HepG2 (cell line): ENCODE data around the gene CCDC88A. TPM values are rescaled to one million over a fixed set of nuclear protein-coding genes. Genes with fewer than 3 reads are reported as not detected.

ENCODE experiments used
- ATAC-seq: fragments of 200-7000 bp; cut with Tn5 transposase; 3 replicates; pipeline ENCODE4 v1.9.1; 2020; ENCODE audit warnings: mild to moderate bottlenecking, moderate library complexity
- BruUV-seq: library from RNA; stranded (reverse); fragments of 400-500 nt; replicated peaks from 2 replicates; lab custom pipeline; 2021; lab: Mats Ljungman, UMichigan
- CTCF ChIA-PET: fragments of 300-600 bp; formaldehyde crosslinking; extraction: SDS; loops from one replicate; lab custom pipeline; 2021; ENCODE audit warnings: low total read pairs, inconsistent platforms, low intra/inter-chr PET ratio; lab: Yijun Ruan, JAX
- POLR2A ChIA-PET: fragments of 350-600 bp; sonication (Branson Sonifier 250); formaldehyde crosslinking; loops from one replicate; lab custom pipeline; 2020; ENCODE audit warnings: antibody characterized with exemption, inconsistent platforms; lab: Yijun Ruan, JAX
- DNase-seq: peaks from one replicate; pipeline ENCODE4 v3.0.0-alpha.2; 2015; ENCODE audit warnings: low spot score
- FAIRE-seq: peaks from 3 replicates; lab custom pipeline; 2011; peaks lifted over from hg19 to GRCh38; lab: Jason Lieb, UNC
- H2AFZ ChIP-seq: one replicate; pipeline ENCODE4 v1.6.1; 2011; ENCODE audit warnings: low read length, inconsistent platforms
- H3K27ac ChIP-seq: fragments of 300-600 bp; 3 replicates; pipeline ENCODE4 v1.8.0; 2011; ENCODE audit warnings: mixed run types, mild to moderate bottlenecking, mixed read lengths, low read length, inconsistent platforms; ENCODE audit not compliant: insufficient read depth; ENCODE audit errors: extremely low read length
- H3K27me3 ChIP-seq, 2 experiments: fragments of 200-600 bp in 1 of 2; 2 replicates in 1 of 2; 3 replicates in 1 of 2; pipeline versions ENCODE4 v1.6.0 to v1.8.0; 2011; ENCODE audit warnings: low read length in 2 of 2, mild to moderate bottlenecking in 2 of 2, moderate library complexity in 2 of 2, inconsistent platforms in 1 of 2; ENCODE audit not compliant: insufficient read depth in 2 of 2, control insufficient read depth in 1 of 2
- H3K36me3 ChIP-seq, 2 experiments: fragments of 200-600 bp in 1 of 2; replicated peaks in 1 of 2; 2 replicates in 1 of 2; 3 replicates in 1 of 2; pipeline versions ENCODE4 v1.5.1 to v1.8.0; 2011; ENCODE audit warnings: low read length in 2 of 2, inconsistent platforms in 1 of 2; ENCODE audit not compliant: insufficient read depth in 2 of 2, control insufficient read depth in 1 of 2
- H3K4me1 ChIP-seq: 2 replicates; pipeline ENCODE4 v1.5.1; 2012; ENCODE audit warnings: low read length, inconsistent platforms; ENCODE audit not compliant: insufficient read depth
- H3K4me2 ChIP-seq: 2 replicates; pipeline ENCODE4 v1.6.0; 2011; ENCODE audit warnings: low read depth, low read length, inconsistent platforms
- H3K4me3 ChIP-seq, 3 experiments: fragments of 200-600 bp in 1 of 3; sonication (generic), shearing (Covaris generic) in 1 of 3; replicated peaks in 1 of 3; 2 replicates each; pipeline ENCODE4 v1.5.1; 2011 to 2016; ENCODE audit warnings: low read length in 3 of 3, inconsistent platforms in 2 of 3, low read depth in 2 of 3, mild to moderate bottlenecking in 2 of 3, control low read depth in 1 of 3, mixed read lengths in 1 of 3; ENCODE audit not compliant: insufficient read depth in 1 of 3
- H3K79me2 ChIP-seq: one replicate; pipeline ENCODE4 v1.6.1; 2011; ENCODE audit warnings: low read length, inconsistent platforms; ENCODE audit not compliant: insufficient read depth
- H3K9ac ChIP-seq: 2 replicates; pipeline ENCODE4 v1.6.0; 2011; ENCODE audit warnings: mild to moderate bottlenecking, low read depth, low read length, inconsistent platforms; ENCODE audit not compliant: insufficient read depth
- H3K9me3 ChIP-seq: 2 replicates; pipeline ENCODE4 v1.5.1; 2012; ENCODE audit warnings: mild to moderate bottlenecking, low read length
- H4K20me1 ChIP-seq: 2 replicates; pipeline ENCODE4 v1.6.0; 2011; ENCODE audit warnings: inconsistent platforms, mild to moderate bottlenecking, low read length, moderate library complexity; ENCODE audit not compliant: insufficient read depth
- HNRNPLL ChIP-seq: fragments of 200-400 bp; formaldehyde crosslinking; IDR thresholded peaks from 2 replicates; pipeline ENCODE4 v1.6.1; 2017; ENCODE audit warnings: mild to moderate bottlenecking, low read depth, low read length; ENCODE audit not compliant: poor library complexity, severe bottlenecking
- KDM6A ChIP-seq: IDR thresholded peaks from 2 replicates; pipeline ENCODE4 v1.6.1; 2016; ENCODE audit warnings: low read depth
- MZF1 ChIP-seq: sonication (generic); formaldehyde crosslinking; IDR thresholded peaks from 2 replicates; pipeline ENCODE4 v1.8.1; 2023; ENCODE audit warnings: mild to moderate bottlenecking, missing genetic modification reagents, borderline replicate concordance
- PBX3 ChIP-seq: sonication (generic); formaldehyde crosslinking; IDR thresholded peaks from 2 replicates; pipeline ENCODE4 v1.8.1; 2023; ENCODE audit warnings: missing genetic modification reagents, inconsistent platforms, borderline replicate concordance
- RBM22 ChIP-seq: fragments of 200-400 bp; formaldehyde crosslinking; optimal IDR thresholded peaks from 2 replicates; pipeline ENCODE3; 2017; ENCODE audit warnings: mild to moderate bottlenecking, low read length, moderate library complexity
- RFX5 ChIP-seq: IDR thresholded peaks from 2 replicates; pipeline ENCODE4 v1.6.1; 2011; ENCODE audit warnings: low read depth, low read length, improper control_type of control experiment
- RFXANK ChIP-seq: IDR thresholded peaks from 2 replicates; pipeline ENCODE4 v1.6.1; 2016
- SOX5 ChIP-seq: IDR thresholded peaks from 2 replicates; pipeline ENCODE4 v1.6.1; 2016; ENCODE audit warnings: borderline replicate concordance
- TBX2 ChIP-seq: sonication (generic); formaldehyde crosslinking; IDR thresholded peaks from 2 replicates; pipeline ENCODE4 v1.5.0; 2020; ENCODE audit warnings: missing genetic modification reagents, mild to moderate bottlenecking, borderline replicate concordance
- ZNF274 ChIP-seq: sonication (generic); formaldehyde crosslinking; IDR thresholded peaks from 2 replicates; pipeline ENCODE4 v1.5.1; 2020; ENCODE audit warnings: mild to moderate bottlenecking, missing genetic modification reagents
- ZNF883 ChIP-seq: sonication (generic); formaldehyde crosslinking; IDR thresholded peaks from 2 replicates; pipeline ENCODE4 v1.5.1; 2020; ENCODE audit warnings: mild to moderate bottlenecking, missing genetic modification reagents; ENCODE audit errors: not compliant biosample characterization
- WGBS: methylation state at CpG from one replicate; pipeline ENCODE4 v1.1.6; 2017; ENCODE audit warnings: low lambda C conversion rate; 5-methylcytosine and 5-hydroxymethylcytosine counted together
- in situ Hi-C: cut with HindIII; loops from 2 replicates; pipeline ENCODE4 v1.10.0; 2017; ENCODE audit warnings: low pct_unique_long_range_greater_than_20kb; ENCODE audit not compliant: extremely low pct_ligation_motif_present
- intact Hi-C: fragments of 100-400 bp; cut with micrococcal nuclease; formaldehyde crosslinking; loops from one replicate; pipeline ENCODE4 v1.10.0; 2022; ENCODE audit not compliant: unreplicated experiment
- polyA plus RNA-seq, 8 experiments: library from polyadenylated mRNA; depleted of rRNA in 3 of 8; stranded (reverse) in 7 of 8; unstranded in 1 of 8; fragments of >200 nt; fragmentation: Illumina TruSeq in 4 of 8; extraction: Trizol in 4 of 8; gene quantifications; 2 replicates each; pipeline versions ENCODE4 v1.2.1 to v1.2.3, GENCODE V29; 2011 to 2016; ENCODE audit warnings: low read depth in 4 of 8, missing spikeins in 1 of 8, mixed read lengths in 1 of 8; ENCODE audit not compliant: insufficient read depth in 1 of 8
- total RNA-seq, 5 experiments: library from RNA; depleted of rRNA; stranded (reverse); fragments of >200 nt; fragmentation: Illumina TruSeq; extraction: Trizol; gene quantifications; 2 replicates each; pipeline ENCODE4 v1.2.3, GENCODE V29; 2016; ENCODE audit warnings: low read depth in 1 of 5
- TF ChIP-seq, protein P1 (sequence below): IDR thresholded peaks from 2 replicates; pipeline ENCODE4 v1.6.1; 2012; ENCODE audit warnings: low read length, improper control_type of control experiment
- TF ChIP-seq, protein P2 (sequence below): sonication (generic); formaldehyde crosslinking; IDR thresholded peaks from 2 replicates; pipeline ENCODE4 v1.4.0; 2020; ENCODE audit warnings: missing genetic modification reagents

Gene CCDC88A
- total and polyA plus RNA-seq, 2 of the 13 experiments (the other 11 are each of a cell fraction or from before 2014, with no cell fraction given) = 43.2 to 84.1 TPM

DNA sequence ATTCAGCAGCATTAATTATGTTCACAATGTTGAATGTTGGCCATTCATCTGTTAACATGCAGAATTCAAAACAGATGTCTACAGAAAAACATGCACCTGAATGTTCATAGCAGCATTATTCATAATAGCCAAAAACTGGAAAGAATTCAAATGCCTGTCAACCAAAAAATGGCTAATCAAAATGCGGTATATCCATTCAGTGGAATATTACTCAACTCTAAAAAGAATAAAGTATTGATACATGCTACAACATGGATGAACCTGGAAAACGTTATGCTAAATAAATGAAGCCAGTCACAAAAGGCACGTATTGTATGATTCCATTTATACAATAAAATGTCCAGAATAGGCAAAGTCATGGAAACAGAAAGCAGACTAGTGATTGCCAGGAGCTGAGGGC is 68.0 kb downstream of the CCDC88A start:
- TF ChIP-seq RBM22 (no peak), RFXANK (no peak), SOX5 (CRISPR knock-in tag) (no peak), PBX3 (CRISPR knock-in tag) (no peak), HNRNPLL (no peak), ZNF274 (CRISPR knock-in tag) (no peak), KDM6A (CRISPR knock-in tag) (no peak), ZNF883 (no peak), MZF1 (CRISPR knock-in tag) (no peak), RFX5 (no peak), TBX2 (CRISPR knock-in tag) (no peak)
- TF ChIP-seq, protein P1, sequence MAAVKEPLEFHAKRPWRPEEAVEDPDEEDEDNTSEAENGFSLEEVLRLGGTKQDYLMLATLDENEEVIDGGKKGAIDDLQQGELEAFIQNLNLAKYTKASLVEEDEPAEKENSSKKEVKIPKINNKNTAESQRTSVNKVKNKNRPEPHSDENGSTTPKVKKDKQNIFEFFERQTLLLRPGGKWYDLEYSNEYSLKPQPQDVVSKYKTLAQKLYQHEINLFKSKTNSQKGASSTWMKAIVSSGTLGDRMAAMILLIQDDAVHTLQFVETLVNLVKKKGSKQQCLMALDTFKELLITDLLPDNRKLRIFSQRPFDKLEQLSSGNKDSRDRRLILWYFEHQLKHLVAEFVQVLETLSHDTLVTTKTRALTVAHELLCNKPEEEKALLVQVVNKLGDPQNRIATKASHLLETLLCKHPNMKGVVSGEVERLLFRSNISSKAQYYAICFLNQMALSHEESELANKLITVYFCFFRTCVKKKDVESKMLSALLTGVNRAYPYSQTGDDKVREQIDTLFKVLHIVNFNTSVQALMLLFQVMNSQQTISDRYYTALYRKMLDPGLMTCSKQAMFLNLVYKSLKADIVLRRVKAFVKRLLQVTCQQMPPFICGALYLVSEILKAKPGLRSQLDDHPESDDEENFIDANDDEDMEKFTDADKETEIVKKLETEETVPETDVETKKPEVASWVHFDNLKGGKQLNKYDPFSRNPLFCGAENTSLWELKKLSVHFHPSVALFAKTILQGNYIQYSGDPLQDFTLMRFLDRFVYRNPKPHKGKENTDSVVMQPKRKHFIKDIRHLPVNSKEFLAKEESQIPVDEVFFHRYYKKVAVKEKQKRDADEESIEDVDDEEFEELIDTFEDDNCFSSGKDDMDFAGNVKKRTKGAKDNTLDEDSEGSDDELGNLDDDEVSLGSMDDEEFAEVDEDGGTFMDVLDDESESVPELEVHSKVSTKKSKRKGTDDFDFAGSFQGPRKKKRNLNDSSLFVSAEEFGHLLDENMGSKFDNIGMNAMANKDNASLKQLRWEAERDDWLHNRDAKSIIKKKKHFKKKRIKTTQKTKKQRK = no peak
- TF ChIP-seq, protein P2, sequence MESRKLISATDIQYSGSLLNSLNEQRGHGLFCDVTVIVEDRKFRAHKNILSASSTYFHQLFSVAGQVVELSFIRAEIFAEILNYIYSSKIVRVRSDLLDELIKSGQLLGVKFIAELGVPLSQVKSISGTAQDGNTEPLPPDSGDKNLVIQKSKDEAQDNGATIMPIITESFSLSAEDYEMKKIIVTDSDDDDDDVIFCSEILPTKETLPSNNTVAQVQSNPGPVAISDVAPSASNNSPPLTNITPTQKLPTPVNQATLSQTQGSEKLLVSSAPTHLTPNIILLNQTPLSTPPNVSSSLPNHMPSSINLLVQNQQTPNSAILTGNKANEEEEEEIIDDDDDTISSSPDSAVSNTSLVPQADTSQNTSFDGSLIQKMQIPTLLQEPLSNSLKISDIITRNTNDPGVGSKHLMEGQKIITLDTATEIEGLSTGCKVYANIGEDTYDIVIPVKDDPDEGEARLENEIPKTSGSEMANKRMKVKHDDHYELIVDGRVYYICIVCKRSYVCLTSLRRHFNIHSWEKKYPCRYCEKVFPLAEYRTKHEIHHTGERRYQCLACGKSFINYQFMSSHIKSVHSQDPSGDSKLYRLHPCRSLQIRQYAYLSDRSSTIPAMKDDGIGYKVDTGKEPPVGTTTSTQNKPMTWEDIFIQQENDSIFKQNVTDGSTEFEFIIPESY (CRISPR knock-in tag) = no peak
- Histone ChIP-seq H3K27me3 (no peaks in the 10 kb centered on the region), H4K20me1 (no peaks in the 10 kb centered on the region), H3K9me3 (no peaks in the 10 kb centered on the region), H3K79me2 (no peaks in the 10 kb centered on the region), H3K9ac (no peak overlapping the region), H3K4me2 (no peak overlapping the region), H2AFZ (no peak overlapping the region), H3K27ac (no peak overlapping the region), H3K4me3 (no peak overlapping the region), H3K36me3 (peaks cover 6 to 27% of the 10 kb centered on the region in 2 experiments), H3K4me1 (no peaks in the 10 kb centered on the region)
- POLR2A ChIA-PET = no interaction called here
- intact Hi-C loops = no loop called here
- WGBS = 97% methylated on average over 3 of the region's 3 CpGs
- in situ Hi-C loops = no loop called here
- DNase-seq = no peak
- BruUV-seq = no TSS peak
- CTCF ChIA-PET = no interaction called here
- FAIRE-seq = no peak
- ATAC-seq = no peak
